Type B pancreatic cell (in vitro differentiated cells): Measurements from ENCODE around the gene HP1BP3. TPM values are rescaled to one million over a fixed set of nuclear protein-coding genes. Genes with fewer than 3 reads are reported as not detected.

ENCODE experiments used
- DNase-seq: peaks from one replicate; pipeline ENCODE4 v3.0.0; 2021; ENCODE audit warnings: mixed read lengths; ENCODE audit not compliant: unreplicated experiment; ENCODE audit errors: extremely low spot score
- H3K27ac Mint-ChIP-seq: 2 replicates; pipeline ENCODE4 v1.8.0; 2021; ENCODE audit warnings: mild to moderate bottlenecking, mixed read lengths
- H3K27me3 Mint-ChIP-seq: 2 replicates; pipeline ENCODE4 v1.8.0; 2021; ENCODE audit warnings: mixed read lengths
- H3K36me3 Mint-ChIP-seq: 2 replicates; pipeline ENCODE4 v1.8.0; 2021; ENCODE audit warnings: mixed read lengths
- H3K4me1 Mint-ChIP-seq: one replicate; pipeline ENCODE4 v1.8.0; 2021; ENCODE audit warnings: mixed read lengths; ENCODE audit not compliant: unreplicated experiment
- H3K4me3 Mint-ChIP-seq: 2 replicates; pipeline ENCODE4 v1.8.0; 2021; ENCODE audit warnings: mild to moderate bottlenecking, mixed read lengths
- H3K9me3 Mint-ChIP-seq: 2 replicates; pipeline ENCODE4 v1.8.0; 2021; ENCODE audit warnings: mixed read lengths
- total RNA-seq: library from RNA; stranded (reverse); gene quantifications from 2 replicates; pipeline ENCODE4 v1.2.1, GENCODE V29; 2021; ENCODE audit warnings: low replicate concordance
- TF ChIP-seq, protein P1 (sequence below): fragments of 200-600 bp; sonication (generic); conservative IDR thresholded peaks from 2 replicates; pipeline ENCODE4 v1.5.0; 2021; ENCODE audit warnings: antibody characterized with exemption, mild to moderate bottlenecking

The HP1BP3 gene
- total RNA-seq, 1 donor from 2014 or later, result 326 TPM

- Mint-ChIP-seq H3K4me3 (no peak overlapping the region), H3K27ac (no peak overlapping the region), H3K36me3 (no peaks in the 10 kb centered on the region), H3K4me1 (peaks cover 5% of the 10 kb centered on the region), H3K9me3 (no peaks in the 10 kb centered on the region), H3K27me3 (no peaks in the 10 kb centered on the region)
- no peak for DNase-seq
- TF ChIP-seq, protein P1, sequence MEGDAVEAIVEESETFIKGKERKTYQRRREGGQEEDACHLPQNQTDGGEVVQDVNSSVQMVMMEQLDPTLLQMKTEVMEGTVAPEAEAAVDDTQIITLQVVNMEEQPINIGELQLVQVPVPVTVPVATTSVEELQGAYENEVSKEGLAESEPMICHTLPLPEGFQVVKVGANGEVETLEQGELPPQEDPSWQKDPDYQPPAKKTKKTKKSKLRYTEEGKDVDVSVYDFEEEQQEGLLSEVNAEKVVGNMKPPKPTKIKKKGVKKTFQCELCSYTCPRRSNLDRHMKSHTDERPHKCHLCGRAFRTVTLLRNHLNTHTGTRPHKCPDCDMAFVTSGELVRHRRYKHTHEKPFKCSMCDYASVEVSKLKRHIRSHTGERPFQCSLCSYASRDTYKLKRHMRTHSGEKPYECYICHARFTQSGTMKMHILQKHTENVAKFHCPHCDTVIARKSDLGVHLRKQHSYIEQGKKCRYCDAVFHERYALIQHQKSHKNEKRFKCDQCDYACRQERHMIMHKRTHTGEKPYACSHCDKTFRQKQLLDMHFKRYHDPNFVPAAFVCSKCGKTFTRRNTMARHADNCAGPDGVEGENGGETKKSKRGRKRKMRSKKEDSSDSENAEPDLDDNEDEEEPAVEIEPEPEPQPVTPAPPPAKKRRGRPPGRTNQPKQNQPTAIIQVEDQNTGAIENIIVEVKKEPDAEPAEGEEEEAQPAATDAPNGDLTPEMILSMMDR, result no peak
These were observed 80.3 kb downstream of the HP1BP3 start for GRCh38 chr1:20706841-20707240.

- H3K36me3 Mint-ChIP-seq, result no peaks in the 10 kb centered on the region
- H3K27me3 Mint-ChIP-seq, result no peaks in the 10 kb centered on the region
- H3K4me3 Mint-ChIP-seq, result no peak overlapping the region
- TF ChIP-seq, protein P1, result no peak
- no peaks in the 10 kb centered on the region for H3K4me1 Mint-ChIP-seq
- no peak overlapping the region for H3K27ac Mint-ChIP-seq
- no peaks in the 10 kb centered on the region for H3K9me3 Mint-ChIP-seq
- DNase-seq, result no peak
These were observed 81.8 kb downstream of the HP1BP3 start for GRCh38 chr1:20705203-20705755.

- Mint-ChIP-seq H3K4me1 (peaks cover 2% of the 10 kb centered on the region), H3K27me3 (no peaks in the 10 kb centered on the region), H3K9me3 (peaks cover 2% of the 10 kb centered on the region), H3K36me3 (no peaks in the 10 kb centered on the region), H3K27ac (no peak overlapping the region), H3K4me3 (no peak overlapping the region)
- TF ChIP-seq, protein P1, result no peak
- DNase-seq, result no peak
These were observed 82.5 kb downstream of the HP1BP3 start for GRCh38 chr1:20704390-20705202.

DNA sequence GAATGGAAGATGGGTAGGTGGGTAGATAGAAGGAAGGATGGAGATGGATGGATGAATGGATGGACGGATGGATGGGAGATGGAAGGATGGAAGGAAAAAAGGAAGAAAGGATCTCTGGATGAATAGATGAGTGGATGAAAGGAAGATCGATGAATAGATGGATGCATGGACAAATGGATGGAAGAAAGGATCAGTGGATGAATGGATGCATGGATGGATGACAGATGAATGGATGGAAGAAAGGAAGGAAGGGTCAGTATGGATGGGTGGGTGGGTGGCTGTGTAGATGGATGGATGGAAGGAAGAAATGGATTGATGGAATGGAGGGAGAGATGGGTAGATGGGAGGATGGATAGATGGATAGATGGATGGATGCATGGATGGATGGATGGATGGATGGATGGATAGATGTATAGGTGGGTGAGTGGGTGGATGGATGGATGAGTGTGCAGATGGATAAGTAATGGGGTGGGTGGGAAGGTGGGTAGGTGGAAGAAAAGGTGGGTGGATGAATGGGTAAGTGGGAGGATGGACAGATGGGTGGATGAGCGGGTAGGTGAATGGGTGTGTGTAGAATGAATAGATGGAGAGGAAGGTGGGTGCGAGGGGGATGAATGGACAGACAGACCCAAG, 83.9 kb downstream of the HP1BP3 start:
- H3K27ac Mint-ChIP-seq, result no peak overlapping the region
- TF ChIP-seq, protein P1, result no peak
- no peaks in the 10 kb centered on the region for H3K27me3 Mint-ChIP-seq
- H3K4me1 Mint-ChIP-seq, result peaks cover 4% of the 10 kb centered on the region
- H3K9me3 Mint-ChIP-seq, result peaks cover 4% of the 10 kb centered on the region
- no peak overlapping the region for H3K4me3 Mint-ChIP-seq
- no peak for DNase-seq
- H3K36me3 Mint-ChIP-seq, result no peaks in the 10 kb centered on the region

- TF ChIP-seq, protein P1, result peak; percentile 46
- H3K36me3 Mint-ChIP-seq, result no peaks in the 10 kb centered on the region
- H3K27ac Mint-ChIP-seq, result no peak overlapping the region
- peaks cover 4% of the 10 kb centered on the region for H3K4me1 Mint-ChIP-seq
- no peak for DNase-seq
- no peak overlapping the region for H3K4me3 Mint-ChIP-seq
- H3K9me3 Mint-ChIP-seq, result peaks cover 4% of the 10 kb centered on the region
- H3K27me3 Mint-ChIP-seq, result no peaks in the 10 kb centered on the region
These were observed 84.7 kb downstream of the HP1BP3 start for GRCh38 chr1:20702416-20702815.
